GM12801 (cell line): Measurements from ENCODE around the gene NHEJ1.

ENCODE experiments used
- TF ChIP-seq, protein P1 (sequence below): IDR thresholded peaks from one replicate; pipeline ENCODE4 v1.5.1; 2011; ENCODE audit warnings: control low read depth; ENCODE audit not compliant: insufficient read length; ENCODE audit errors: extremely low read depth

NHEJ1 gene

GRCh38 chr2:219086196-219086595 is 74.4 kb downstream of the NHEJ1 start:
- TF ChIP-seq, protein P1, sequence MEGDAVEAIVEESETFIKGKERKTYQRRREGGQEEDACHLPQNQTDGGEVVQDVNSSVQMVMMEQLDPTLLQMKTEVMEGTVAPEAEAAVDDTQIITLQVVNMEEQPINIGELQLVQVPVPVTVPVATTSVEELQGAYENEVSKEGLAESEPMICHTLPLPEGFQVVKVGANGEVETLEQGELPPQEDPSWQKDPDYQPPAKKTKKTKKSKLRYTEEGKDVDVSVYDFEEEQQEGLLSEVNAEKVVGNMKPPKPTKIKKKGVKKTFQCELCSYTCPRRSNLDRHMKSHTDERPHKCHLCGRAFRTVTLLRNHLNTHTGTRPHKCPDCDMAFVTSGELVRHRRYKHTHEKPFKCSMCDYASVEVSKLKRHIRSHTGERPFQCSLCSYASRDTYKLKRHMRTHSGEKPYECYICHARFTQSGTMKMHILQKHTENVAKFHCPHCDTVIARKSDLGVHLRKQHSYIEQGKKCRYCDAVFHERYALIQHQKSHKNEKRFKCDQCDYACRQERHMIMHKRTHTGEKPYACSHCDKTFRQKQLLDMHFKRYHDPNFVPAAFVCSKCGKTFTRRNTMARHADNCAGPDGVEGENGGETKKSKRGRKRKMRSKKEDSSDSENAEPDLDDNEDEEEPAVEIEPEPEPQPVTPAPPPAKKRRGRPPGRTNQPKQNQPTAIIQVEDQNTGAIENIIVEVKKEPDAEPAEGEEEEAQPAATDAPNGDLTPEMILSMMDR: no peak

GRCh38 chr2:219084791-219085190 is 75.8 kb downstream of the NHEJ1 start:
- TF ChIP-seq, protein P1: no peak

- TF ChIP-seq, protein P1: no peak
These were observed 78.2 kb downstream of the NHEJ1 start for GRCh38 chr2:219082332-219082958.

GRCh38 chr2:219081701-219082331 is 78.8 kb downstream of the NHEJ1 start:
- TF ChIP-seq, protein P1: no peak

DNA sequence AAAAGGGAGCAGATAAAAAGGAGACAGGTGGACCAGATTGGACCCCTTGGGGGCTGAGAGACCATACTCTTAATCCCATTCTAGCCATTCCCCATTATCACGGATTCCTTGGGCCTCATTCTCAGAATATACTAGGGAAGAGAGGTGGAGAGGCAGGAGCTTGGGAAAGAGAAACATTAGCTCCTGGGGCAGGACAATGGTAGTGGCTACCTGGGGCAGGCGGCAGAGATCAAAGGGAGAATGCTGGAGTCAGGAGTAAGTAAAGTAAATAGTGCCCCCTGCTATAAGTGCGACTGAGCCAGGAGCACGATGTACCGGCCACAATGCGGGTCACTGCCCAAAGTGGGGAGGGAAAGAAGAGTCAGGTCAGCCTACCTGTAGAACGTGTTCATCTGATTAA is 79.5 kb downstream of the NHEJ1 start:
- TF ChIP-seq, protein P1: no peak

GRCh38 chr2:219079417-219079816 is 81.2 kb downstream of the NHEJ1 start:
- TF ChIP-seq, protein P1: no peak

GRCh38 chr2:219078951-219079350 is 81.7 kb downstream of the NHEJ1 start:
- TF ChIP-seq, protein P1: no peak
